Type B pancreatic cell (in vitro differentiated cells): Measurements from ENCODE around the gene POU5F1. TPM values are rescaled to one million over a fixed set of nuclear protein-coding genes. Genes with fewer than 3 reads are reported as not detected.
"Not testable (repeated sequence)": the region's sequence is repeated elsewhere in the genome, so short reads cannot be mapped to it uniquely, and the experiment has no call there.

ENCODE experiments used
- DNase-seq: peaks from one replicate; pipeline ENCODE4 v3.0.0; 2021; ENCODE audit warnings: mixed read lengths; ENCODE audit not compliant: unreplicated experiment; ENCODE audit errors: extremely low spot score
- H3K27ac Mint-ChIP-seq: 2 replicates; pipeline ENCODE4 v1.8.0; 2021; ENCODE audit warnings: mild to moderate bottlenecking, mixed read lengths
- H3K27me3 Mint-ChIP-seq: 2 replicates; pipeline ENCODE4 v1.8.0; 2021; ENCODE audit warnings: mixed read lengths
- H3K36me3 Mint-ChIP-seq: 2 replicates; pipeline ENCODE4 v1.8.0; 2021; ENCODE audit warnings: mixed read lengths
- H3K4me1 Mint-ChIP-seq: one replicate; pipeline ENCODE4 v1.8.0; 2021; ENCODE audit warnings: mixed read lengths; ENCODE audit not compliant: unreplicated experiment
- H3K4me3 Mint-ChIP-seq: 2 replicates; pipeline ENCODE4 v1.8.0; 2021; ENCODE audit warnings: mild to moderate bottlenecking, mixed read lengths
- H3K9me3 Mint-ChIP-seq: 2 replicates; pipeline ENCODE4 v1.8.0; 2021; ENCODE audit warnings: mixed read lengths
- CTCF ChIP-seq: fragments of 200-600 bp; sonication (generic); conservative IDR thresholded peaks from 2 replicates; pipeline ENCODE4 v1.5.0; 2021; ENCODE audit warnings: antibody characterized with exemption, mild to moderate bottlenecking
- total RNA-seq: library from RNA; stranded (reverse); gene quantifications from 2 replicates; pipeline ENCODE4 v1.2.1, GENCODE V29; 2021; ENCODE audit warnings: low replicate concordance

POU5F1 gene
- total RNA-seq, 1 donor from 2014 or later = not detected

GRCh38 chr6:31169123-31169857 lies 1.2 kb downstream of the POU5F1 start:
- Mint-ChIP-seq H3K36me3 (no peaks in the 10 kb centered on the region), H3K27me3 (peaks cover 22% of the 10 kb centered on the region), H3K9me3 (no peaks in the 10 kb centered on the region), H3K4me3 (no peak overlapping the region), H3K27ac (no peak overlapping the region), H3K4me1 (peaks cover 13% of the 10 kb centered on the region)
- DNase-seq = no peak
- TF ChIP-seq CTCF = no peak

- no peak for TF ChIP-seq CTCF
- Mint-ChIP-seq H3K27me3 (peaks cover 22% of the 10 kb centered on the region), H3K27ac (no peak overlapping the region), H3K9me3 (no peaks in the 10 kb centered on the region), H3K4me3 (no peak overlapping the region), H3K36me3 (no peaks in the 10 kb centered on the region), H3K4me1 (peaks cover 13% of the 10 kb centered on the region)
- DNase-seq = no peak
Measured at GRCh38 chr6:31168606-31169005, 1.9 kb downstream of the POU5F1 start.

- TF ChIP-seq CTCF = no peak
- Mint-ChIP-seq H3K4me1 (peaks cover 4% of the 10 kb centered on the region), H3K27me3 (peaks cover 15% of the 10 kb centered on the region), H3K9me3 (no peaks in the 10 kb centered on the region), H3K4me3 (no peak overlapping the region), H3K27ac (no peak overlapping the region), H3K36me3 (peaks cover 4% of the 10 kb centered on the region)
- no peak for DNase-seq
Measured at GRCh38 chr6:31165986-31166385, 4.5 kb downstream of the POU5F1 start.

- not testable (repeated sequence) for H3K27ac Mint-ChIP-seq, H3K36me3 Mint-ChIP-seq, DNase-seq, H3K4me3 Mint-ChIP-seq, H3K9me3 Mint-ChIP-seq, H3K4me1 Mint-ChIP-seq
- H3K27me3 Mint-ChIP-seq = peaks cover 13% of the 10 kb centered on the region
Measured at GRCh38 chr6:31165064-31165832, 5.2 kb downstream of the POU5F1 start.

GRCh38 chr6:31164475-31165063 lies 5.9 kb downstream of the POU5F1 start:
- peaks cover 13% of the 10 kb centered on the region for H3K27me3 Mint-ChIP-seq
- not testable (repeated sequence) for H3K4me1 Mint-ChIP-seq, H3K27ac Mint-ChIP-seq, DNase-seq, H3K4me3 Mint-ChIP-seq, H3K9me3 Mint-ChIP-seq, H3K36me3 Mint-ChIP-seq

- no peaks in the 10 kb centered on the region for H3K9me3 Mint-ChIP-seq
- H3K27me3 Mint-ChIP-seq = peaks cover 6% of the 10 kb centered on the region
- H3K27ac Mint-ChIP-seq = no peak overlapping the region
- DNase-seq = no peak
- peaks cover 4% of the 10 kb centered on the region for H3K36me3 Mint-ChIP-seq
- no peak overlapping the region for H3K4me3 Mint-ChIP-seq
- no peak for TF ChIP-seq CTCF
- H3K4me1 Mint-ChIP-seq = peaks cover 10% of the 10 kb centered on the region
Measured at GRCh38 chr6:31163922-31164321, 6.6 kb downstream of the POU5F1 start.
